HepG2 (cell line): ENCODE results near the gene TLE5. TPM values are rescaled to one million over a fixed set of nuclear protein-coding genes. Genes with fewer than 3 reads are reported as not detected.

Experiments
- BRCA1 ChIP-seq: sonication (generic); formaldehyde crosslinking; IDR thresholded peaks from 2 replicates; pipeline ENCODE4 v1.4.0; 2020; ENCODE audit warnings: missing genetic modification reagents
- CCDC6 ChIP-seq: sonication (generic); formaldehyde crosslinking; IDR thresholded peaks from 2 replicates; pipeline ENCODE4 v1.8.1; 2022; ENCODE audit warnings: mild to moderate bottlenecking, missing genetic modification reagents, moderate library complexity
- CREBL2 ChIP-seq: sonication (generic); formaldehyde crosslinking; IDR thresholded peaks from 2 replicates; pipeline ENCODE4 v1.8.1; 2023; ENCODE audit warnings: missing genetic modification reagents, mild to moderate bottlenecking, borderline replicate concordance
- DMAP1 ChIP-seq: IDR thresholded peaks from 2 replicates; pipeline ENCODE4 v1.6.1; 2016
- DRAP1 ChIP-seq: IDR thresholded peaks from 2 replicates; pipeline ENCODE4 v1.6.1; 2016; ENCODE audit warnings: missing genetic modification reagents, missing compliant biosample characterization
- EP300 ChIP-seq, 3 experiments: sonication (generic) in 1 of 3; formaldehyde crosslinking in 1 of 3; IDR thresholded peaks; 2 replicates each; pipeline versions ENCODE4 v1.5.1 to v1.6.1; 2011 to 2020; ENCODE audit warnings: low read depth in 2 of 3, low read length in 2 of 3, borderline replicate concordance in 1 of 3, improper control_type of control experiment in 1 of 3, mild to moderate bottlenecking in 1 of 3, missing genetic modification reagents in 1 of 3, moderate library complexity in 1 of 3
- HMGXB3 ChIP-seq: sonication (generic); formaldehyde crosslinking; IDR thresholded peaks from 2 replicates; pipeline ENCODE4 v1.4.0; 2020; ENCODE audit warnings: missing genetic modification reagents, borderline replicate concordance
- KDM2A ChIP-seq: sonication (generic); formaldehyde crosslinking; IDR thresholded peaks from 2 replicates; pipeline ENCODE4 v1.4.0; 2020; ENCODE audit warnings: low read depth, missing genetic modification reagents, borderline replicate concordance
- KLF12 ChIP-seq: sonication (generic); formaldehyde crosslinking; IDR thresholded peaks from 2 replicates; pipeline ENCODE4 v1.4.0; 2020; ENCODE audit warnings: missing genetic modification reagents, borderline replicate concordance
- MXD1 ChIP-seq: sonication (generic); formaldehyde crosslinking; IDR thresholded peaks from 2 replicates; pipeline ENCODE4 v1.4.0; 2020; ENCODE audit warnings: mild to moderate bottlenecking, missing genetic modification reagents
- NCOR1 ChIP-seq: fragments of 200-600 bp; sonication (generic); IDR thresholded peaks from 2 replicates; pipeline ENCODE4 v1.7.0; 2017; ENCODE audit warnings: antibody characterized with exemption, low read length, borderline replicate concordance
- NR2F2 ChIP-seq: IDR thresholded peaks from 2 replicates; pipeline ENCODE4 v1.6.1; 2012; ENCODE audit warnings: low read depth, inconsistent platforms, borderline replicate concordance
- RARA ChIP-seq: IDR thresholded peaks from 2 replicates; pipeline ENCODE4 v1.6.1; 2016; ENCODE audit warnings: missing genetic modification reagents, missing compliant biosample characterization
- TAF15 ChIP-seq: fragments of 200-400 bp; formaldehyde crosslinking; IDR thresholded peaks from one replicate; pipeline ENCODE4 v1.6.1; 2018; ENCODE audit warnings: mild to moderate bottlenecking, low read depth, low read length; ENCODE audit not compliant: poor library complexity, severe bottlenecking
- TSC22D2 ChIP-seq: sonication (generic); formaldehyde crosslinking; IDR thresholded peaks from 2 replicates; pipeline ENCODE4 v1.5.1; 2020; ENCODE audit warnings: missing genetic modification reagents, mild to moderate bottlenecking, borderline replicate concordance
- ZBTB14 ChIP-seq: sonication (generic); formaldehyde crosslinking; IDR thresholded peaks from 2 replicates; pipeline ENCODE4 v1.4.0; 2020; ENCODE audit warnings: missing genetic modification reagents
- ZGPAT ChIP-seq: IDR thresholded peaks from 2 replicates; pipeline ENCODE4 v1.6.1; 2016; ENCODE audit warnings: mild to moderate bottlenecking
- ZNF451 ChIP-seq: sonication (generic); formaldehyde crosslinking; IDR thresholded peaks from 2 replicates; pipeline ENCODE4 v1.5.0; 2020; ENCODE audit warnings: mild to moderate bottlenecking, missing genetic modification reagents
- ZNF496 ChIP-seq: sonication (generic); formaldehyde crosslinking; IDR thresholded peaks from 2 replicates; pipeline ENCODE4 v1.8.1; 2023; ENCODE audit warnings: mild to moderate bottlenecking, moderate library complexity, missing genetic modification reagents; ENCODE audit not compliant: insufficient replicate concordance
- ZNF772 ChIP-seq: sonication (generic); formaldehyde crosslinking; IDR thresholded peaks from 2 replicates; pipeline ENCODE4 v1.5.0; 2020; ENCODE audit warnings: mild to moderate bottlenecking, missing genetic modification reagents
- polyA plus RNA-seq, 8 experiments: library from polyadenylated mRNA; depleted of rRNA in 3 of 8; stranded (reverse) in 7 of 8; unstranded in 1 of 8; fragments of >200 nt; fragmentation: Illumina TruSeq in 4 of 8; extraction: Trizol in 4 of 8; gene quantifications; 2 replicates each; pipeline versions ENCODE4 v1.2.1 to v1.2.3, GENCODE V29; 2011 to 2016; ENCODE audit warnings: low read depth in 4 of 8, missing spikeins in 1 of 8, mixed read lengths in 1 of 8; ENCODE audit not compliant: insufficient read depth in 1 of 8
- total RNA-seq, 5 experiments: library from RNA; depleted of rRNA; stranded (reverse); fragments of >200 nt; fragmentation: Illumina TruSeq; extraction: Trizol; gene quantifications; 2 replicates each; pipeline ENCODE4 v1.2.3, GENCODE V29; 2016; ENCODE audit warnings: low read depth in 1 of 5

The TLE5 gene
- total and polyA plus RNA-seq, 2 of the 13 experiments (the other 11 are each of a cell fraction or from before 2014, with no cell fraction given), result 62.8 to 189 TPM

GRCh38 chr19:3075605-3076431, 13.5 kb upstream of the TLE5 start (continued):
- TF ChIP-seq KDM2A (CRISPR knock-in tag) (peak; percentile 52; the same call in 1 of the 2 replicates), HMGXB3 (0 out of 2 replicates have a peak, but pooled peaks have one; percentile 32), ZNF496 (no peak), DRAP1 (CRISPR knock-in tag) (no peak), NCOR1 (no peak), ZNF772 (no peak), MXD1 (CRISPR knock-in tag) (no peak), BRCA1 (CRISPR knock-in tag) (no peak), ZNF451 (CRISPR knock-in tag) (no peak), TSC22D2 (CRISPR knock-in tag) (no peak), RARA (CRISPR knock-in tag) (no peak), KLF12 (CRISPR knock-in tag) (no peak), DMAP1 (CRISPR knock-in tag) (no peak), TAF15 (no peak), EP300 (IDR thresholded peaks at IDR 0.05; ENCODE audit: low read depth in 2 of 2, low read length in 2 of 2) (no peak), EP300 (CRISPR knock-in tag; IDR thresholded peaks at IDR 0.05; ENCODE audit: borderline replicate concordance) (no peak), CCDC6 (CRISPR knock-in tag) (no peak), CREBL2 (no peak), ZGPAT (CRISPR knock-in tag) (peak; percentile 30; the same call in 1 of the 2 replicates), NR2F2 (no peak), ZBTB14 (CRISPR knock-in tag) (no peak)
